ENCODE measurements around the gene CD300C. TPM values are rescaled to one million over a fixed set of nuclear protein-coding genes. Genes with fewer than 3 reads are reported as not detected.
A peak's percentile ranks its signal among the peaks of the same experiment; 100 is the strongest.

The CD300C gene
- total RNA-seq, 1 donor from 2014 or later = not detected

- Mint-ChIP-seq H3K27me3 (ENCODE audit: low read depth) (peaks cover 16% of the 10 kb centered on the region), H3K36me3 (ENCODE audit: low read depth) (no peaks in the 10 kb centered on the region), H3K4me3 (ENCODE audit: low read depth) (no peak overlapping the region), H3K4me1 (ENCODE audit: low read depth) (peaks cover 7% of the 10 kb centered on the region), H3K9me3 (no peaks in the 10 kb centered on the region), H3K27ac (no peak overlapping the region)
- DNase-seq (ENCODE audit: low spot score) = no peak
- intact Hi-C loops (cut with micrococcal nuclease) = no loop called here
These were observed 9.0 kb upstream of the CD300C start for GRCh38 chr17:74554909-74555308.

- Mint-ChIP-seq H3K4me3 (ENCODE audit: low read depth) (no peak overlapping the region), H3K27ac (no peak overlapping the region), H3K9me3 (no peaks in the 10 kb centered on the region), H3K27me3 (ENCODE audit: low read depth) (peaks cover 9% of the 10 kb centered on the region), H3K4me1 (ENCODE audit: low read depth) (peaks cover 10% of the 10 kb centered on the region), H3K36me3 (ENCODE audit: low read depth) (no peaks in the 10 kb centered on the region)
- DNase-seq (ENCODE audit: low spot score) = no peak
- intact Hi-C loops (cut with micrococcal nuclease) = no loop called here
These were observed 6.1 kb upstream of the CD300C start for GRCh38 chr17:74552037-74552436.

- Mint-ChIP-seq H3K27me3 (ENCODE audit: low read depth) (peaks cover 9% of the 10 kb centered on the region), H3K9me3 (no peaks in the 10 kb centered on the region), H3K4me1 (ENCODE audit: low read depth) (peaks cover 12% of the 10 kb centered on the region), H3K27ac (no peak overlapping the region), H3K4me3 (ENCODE audit: low read depth) (no peak overlapping the region), H3K36me3 (ENCODE audit: low read depth) (no peaks in the 10 kb centered on the region)
- intact Hi-C loops (cut with micrococcal nuclease) = no loop called here
- no peak for DNase-seq (ENCODE audit: low spot score)
These were observed 4.7 kb upstream of the CD300C start for GRCh38 chr17:74550602-74551001.

DNA sequence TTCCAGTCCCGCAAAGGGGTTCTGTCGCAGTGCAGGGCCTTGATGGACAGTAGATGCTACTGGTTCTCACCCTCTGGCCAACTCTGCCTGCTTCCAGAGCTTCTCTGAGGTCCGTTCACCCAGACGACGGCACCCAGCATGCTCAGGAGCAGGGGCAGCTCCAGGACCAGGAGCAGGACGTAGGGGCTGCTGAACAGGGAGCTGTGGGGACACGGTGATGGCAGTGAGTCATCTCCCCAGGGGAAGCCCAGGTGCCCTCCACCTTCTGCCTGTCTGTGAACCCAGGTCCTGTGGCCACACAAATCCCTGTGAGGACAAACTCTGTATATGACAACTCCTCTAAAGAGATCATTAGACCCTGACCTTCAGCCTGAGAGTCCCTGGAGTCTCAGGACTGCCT, 3.4 kb upstream of the CD300C start:
- no peak overlapping the region for H3K27ac Mint-ChIP-seq
- H3K4me1 Mint-ChIP-seq (ENCODE audit: low read depth) = peaks cover 12% of the 10 kb centered on the region
- no peaks in the 10 kb centered on the region for H3K9me3 Mint-ChIP-seq
- DNase-seq (ENCODE audit: low spot score) = no peak
- no peaks in the 10 kb centered on the region for H3K36me3 Mint-ChIP-seq (ENCODE audit: low read depth)
- no peak overlapping the region for H3K4me3 Mint-ChIP-seq (ENCODE audit: low read depth)
- intact Hi-C loops (cut with micrococcal nuclease) = no loop called here
- H3K27me3 Mint-ChIP-seq (ENCODE audit: low read depth) = peaks cover 9% of the 10 kb centered on the region

GRCh38 chr17:74547736-74548135, 1.8 kb upstream of the CD300C start:
- no peak overlapping the region for H3K4me3 Mint-ChIP-seq (ENCODE audit: low read depth)
- H3K27ac Mint-ChIP-seq = peak overlapping the region; percentile 82

DNA sequence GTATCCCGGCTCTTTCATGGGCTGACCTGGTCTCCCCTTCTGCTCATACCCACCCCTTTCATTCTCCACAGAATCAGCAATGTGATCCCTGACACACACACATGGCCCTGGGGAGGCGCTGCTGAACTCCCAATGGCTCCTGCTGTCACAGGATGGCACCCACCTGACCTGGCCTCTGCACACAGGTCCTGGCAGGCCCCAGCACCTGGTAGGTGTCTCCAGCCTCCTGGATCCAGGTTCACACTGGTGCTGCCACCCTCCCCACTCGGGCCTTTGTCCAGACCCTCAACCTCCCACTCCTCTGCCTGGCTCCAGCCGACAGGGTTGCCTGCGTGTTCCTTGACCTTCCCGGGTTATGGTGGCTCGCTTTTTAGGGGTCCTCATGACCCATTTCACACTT, 1.3 kb upstream of the CD300C start:
- Mint-ChIP-seq H3K4me3 (ENCODE audit: low read depth) (no peak overlapping the region), H3K4me1 (ENCODE audit: low read depth) (peaks cover 12% of the 10 kb centered on the region), H3K9me3 (no peaks in the 10 kb centered on the region), H3K27ac (peak overlapping the region; percentile 82), H3K27me3 (ENCODE audit: low read depth) (no peaks in the 10 kb centered on the region), H3K36me3 (ENCODE audit: low read depth) (no peaks in the 10 kb centered on the region)
- no peak for DNase-seq (ENCODE audit: low spot score)
- intact Hi-C loops (cut with micrococcal nuclease) = no loop called here

More at GRCh38 chr17:74547736-74548135, 1.8 kb upstream of the CD300C start:
- no peaks in the 10 kb centered on the region for H3K9me3 Mint-ChIP-seq
- intact Hi-C loops (cut with micrococcal nuclease) = no loop called here
- H3K4me1 Mint-ChIP-seq (ENCODE audit: low read depth) = peaks cover 12% of the 10 kb centered on the region
- no peaks in the 10 kb centered on the region for H3K36me3 Mint-ChIP-seq (ENCODE audit: low read depth)
- H3K27me3 Mint-ChIP-seq (ENCODE audit: low read depth) = peaks cover 3% of the 10 kb centered on the region
- DNase-seq (ENCODE audit: low spot score) = no peak

DNA sequence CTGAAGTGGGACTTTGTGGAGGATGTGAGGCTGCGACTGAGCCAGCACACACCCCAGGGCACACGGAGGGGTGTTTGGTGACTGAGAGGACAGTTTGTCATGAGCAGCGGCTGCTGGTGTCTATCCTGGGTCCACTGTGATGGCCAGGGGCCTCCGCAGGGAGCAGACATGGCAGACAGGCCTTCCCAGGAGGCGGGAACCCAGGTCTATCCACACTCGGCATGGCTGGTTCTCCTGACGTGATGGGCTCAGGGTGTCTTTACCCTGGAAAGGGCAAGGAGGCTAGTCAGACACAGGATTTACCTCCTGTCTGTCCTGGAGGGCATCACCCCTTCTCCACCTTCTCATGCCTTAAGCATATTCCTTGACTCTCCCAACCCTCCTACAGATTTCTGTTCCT, 671 bp upstream of the CD300C start:
- H3K27ac Mint-ChIP-seq = no peak overlapping the region
- no peak overlapping the region for H3K4me3 Mint-ChIP-seq (ENCODE audit: low read depth)
- no peak for DNase-seq (ENCODE audit: low spot score)
- intact Hi-C loops (cut with micrococcal nuclease) = no loop called here
- peaks cover 12% of the 10 kb centered on the region for H3K4me1 Mint-ChIP-seq (ENCODE audit: low read depth)
- H3K36me3 Mint-ChIP-seq (ENCODE audit: low read depth) = no peaks in the 10 kb centered on the region
- H3K27me3 Mint-ChIP-seq (ENCODE audit: low read depth) = no peaks in the 10 kb centered on the region
- H3K9me3 Mint-ChIP-seq = no peaks in the 10 kb centered on the region

- Mint-ChIP-seq H3K4me3 (ENCODE audit: low read depth) (no peak overlapping the region), H3K4me1 (ENCODE audit: low read depth) (peaks cover 12% of the 10 kb centered on the region), H3K27me3 (ENCODE audit: low read depth) (no peaks in the 10 kb centered on the region), H3K27ac (no peak overlapping the region), H3K36me3 (ENCODE audit: low read depth) (no peaks in the 10 kb centered on the region), H3K9me3 (no peaks in the 10 kb centered on the region)
- DNase-seq (ENCODE audit: low spot score) = no peak
- intact Hi-C loops (cut with micrococcal nuclease) = no loop called here
These were observed 698 bp downstream of the CD300C start for GRCh38 chr17:74544991-74545842.

DNA sequence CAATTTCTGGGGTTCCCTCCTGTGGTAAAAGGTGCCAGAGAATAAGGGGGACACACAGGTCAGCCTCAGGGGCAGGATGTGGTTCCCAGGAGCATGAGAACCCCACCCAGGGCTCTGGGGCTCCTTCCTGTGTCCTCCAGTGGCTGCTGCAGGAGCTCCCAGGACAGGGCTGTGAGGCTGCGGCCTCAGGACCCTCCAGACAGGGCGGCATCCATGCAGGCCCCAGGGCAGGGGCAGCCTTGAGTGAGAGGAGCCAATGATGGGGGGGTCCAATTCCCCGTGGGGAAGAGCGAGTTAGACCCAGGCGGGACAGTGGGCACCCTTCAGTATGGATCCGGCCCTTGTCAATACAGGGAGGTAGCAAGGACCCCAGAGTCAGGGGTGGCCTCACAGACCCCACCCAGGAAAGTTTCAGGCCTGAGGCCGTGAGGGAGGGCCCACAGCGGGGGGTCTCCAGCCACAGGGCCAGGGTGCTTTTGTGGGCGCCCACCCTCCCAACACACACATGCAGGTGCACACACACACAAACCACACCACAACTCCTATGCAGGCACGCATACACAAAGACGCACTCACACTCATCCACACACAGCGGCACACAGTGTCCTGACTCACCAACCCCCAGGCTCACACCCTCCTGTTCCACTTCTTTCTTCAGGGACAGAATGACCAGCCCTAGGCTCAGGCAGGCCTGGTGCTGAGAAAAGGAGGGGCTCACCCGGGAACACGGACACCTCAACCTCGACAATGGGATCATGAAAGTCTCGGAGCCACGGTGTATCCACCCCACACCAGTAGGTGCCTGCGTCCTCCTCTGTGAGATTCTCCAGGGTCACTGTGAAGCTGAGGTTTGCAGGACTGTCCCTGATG, 1.8 kb downstream of the CD300C start:
- Mint-ChIP-seq H3K27ac (no peak overlapping the region), H3K9me3 (no peaks in the 10 kb centered on the region), H3K4me3 (ENCODE audit: low read depth) (no peak overlapping the region), H3K4me1 (ENCODE audit: low read depth) (peaks cover 12% of the 10 kb centered on the region), H3K27me3 (ENCODE audit: low read depth) (no peaks in the 10 kb centered on the region), H3K36me3 (ENCODE audit: low read depth) (no peaks in the 10 kb centered on the region)
- intact Hi-C loops (cut with micrococcal nuclease) = no loop called here
- no peak for DNase-seq (ENCODE audit: low spot score)

DNA sequence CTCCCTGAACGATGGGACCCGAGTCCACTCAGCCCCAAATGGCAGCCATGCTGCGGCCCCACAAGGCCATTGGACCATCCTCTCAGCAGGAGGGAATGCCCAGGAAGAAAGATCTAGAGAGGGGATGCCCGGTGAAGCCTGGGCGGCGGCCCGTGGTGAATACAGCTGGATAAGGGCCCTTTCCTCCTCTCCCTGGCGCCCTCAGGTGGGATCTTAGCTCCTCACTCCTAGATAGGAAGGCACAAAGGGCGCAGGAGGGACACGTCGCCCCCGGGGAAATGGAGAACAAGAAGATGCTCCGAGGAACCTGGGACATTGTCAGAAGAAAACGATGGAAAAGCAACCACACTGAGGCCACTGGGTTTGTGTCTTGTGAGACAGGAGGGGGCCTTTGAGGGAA, 2.5 kb downstream of the CD300C start:
- intact Hi-C loops (cut with micrococcal nuclease) = no loop called here
- H3K27ac Mint-ChIP-seq = no peak overlapping the region
- H3K4me3 Mint-ChIP-seq (ENCODE audit: low read depth) = no peak overlapping the region
- H3K27me3 Mint-ChIP-seq (ENCODE audit: low read depth) = peaks cover under 1% of the 10 kb centered on the region
- H3K4me1 Mint-ChIP-seq (ENCODE audit: low read depth) = peaks cover 12% of the 10 kb centered on the region
- no peak for DNase-seq (ENCODE audit: low spot score)
- H3K36me3 Mint-ChIP-seq (ENCODE audit: low read depth) = no peaks in the 10 kb centered on the region
- no peaks in the 10 kb centered on the region for H3K9me3 Mint-ChIP-seq

DNA sequence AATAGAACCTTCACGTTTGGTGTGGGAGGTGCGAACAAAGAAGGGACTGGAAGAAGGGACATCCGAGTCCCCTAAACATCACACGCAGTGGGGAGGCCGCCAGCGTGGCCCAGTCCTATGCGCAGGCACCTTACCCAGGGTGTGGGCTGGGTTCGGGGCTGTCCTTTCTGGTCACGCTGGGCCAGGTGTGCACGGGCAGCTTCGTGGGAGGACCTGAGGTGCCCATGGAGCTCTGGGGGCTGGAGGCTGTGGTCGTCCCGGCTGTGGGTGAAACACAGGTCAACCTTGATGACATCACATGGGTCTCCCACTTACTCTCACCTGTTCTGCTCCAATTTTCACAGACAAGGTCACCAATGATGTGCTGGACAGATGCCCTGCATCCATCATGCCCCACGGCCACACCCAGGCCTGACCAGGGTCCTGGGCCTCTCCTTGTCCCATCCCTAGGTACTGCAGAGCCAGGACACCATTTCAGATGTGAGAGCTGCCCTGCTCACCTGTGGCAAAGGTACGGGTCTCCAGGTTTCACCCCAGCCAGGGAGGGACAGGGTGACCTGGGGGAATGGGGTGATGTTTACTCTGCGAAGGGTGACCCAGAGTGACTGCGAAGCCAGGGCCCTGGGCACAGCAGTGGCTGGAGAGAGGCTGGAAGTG, 3.1 kb downstream of the CD300C start:
- Mint-ChIP-seq H3K27me3 (ENCODE audit: low read depth) (peaks cover 5% of the 10 kb centered on the region), H3K27ac (no peak overlapping the region), H3K9me3 (no peaks in the 10 kb centered on the region), H3K4me1 (ENCODE audit: low read depth) (peaks cover 6% of the 10 kb centered on the region), H3K4me3 (ENCODE audit: low read depth) (no peak overlapping the region), H3K36me3 (ENCODE audit: low read depth) (no peaks in the 10 kb centered on the region)
- intact Hi-C loops (cut with micrococcal nuclease) = no loop called here
- DNase-seq (ENCODE audit: low spot score) = no peak

GRCh38 chr17:74542166-74542565, 3.7 kb downstream of the CD300C start:
- Mint-ChIP-seq H3K4me3 (ENCODE audit: low read depth) (no peak overlapping the region), H3K4me1 (ENCODE audit: low read depth) (peaks cover 3% of the 10 kb centered on the region), H3K9me3 (no peaks in the 10 kb centered on the region), H3K27me3 (ENCODE audit: low read depth) (peaks cover 6% of the 10 kb centered on the region), H3K36me3 (ENCODE audit: low read depth) (no peaks in the 10 kb centered on the region), H3K27ac (no peak overlapping the region)
- intact Hi-C loops (cut with micrococcal nuclease) = no loop called here
- no peak for DNase-seq (ENCODE audit: low spot score)
